HG03457 (cell line): ENCODE data around the gene RGS7.
"Not testable (repeated sequence)": the region's sequence is repeated elsewhere in the genome, so short reads cannot be mapped to it uniquely, and the experiment has no call there.

Experiments
- ATAC-seq: cut with Tn5 transposase; IDR thresholded peaks from one replicate; pipeline ENCODE4 v1.9.1; 2021; ENCODE audit warnings: moderate number of reproducible peaks; ENCODE audit not compliant: unreplicated experiment

RGS7 gene

DNA sequence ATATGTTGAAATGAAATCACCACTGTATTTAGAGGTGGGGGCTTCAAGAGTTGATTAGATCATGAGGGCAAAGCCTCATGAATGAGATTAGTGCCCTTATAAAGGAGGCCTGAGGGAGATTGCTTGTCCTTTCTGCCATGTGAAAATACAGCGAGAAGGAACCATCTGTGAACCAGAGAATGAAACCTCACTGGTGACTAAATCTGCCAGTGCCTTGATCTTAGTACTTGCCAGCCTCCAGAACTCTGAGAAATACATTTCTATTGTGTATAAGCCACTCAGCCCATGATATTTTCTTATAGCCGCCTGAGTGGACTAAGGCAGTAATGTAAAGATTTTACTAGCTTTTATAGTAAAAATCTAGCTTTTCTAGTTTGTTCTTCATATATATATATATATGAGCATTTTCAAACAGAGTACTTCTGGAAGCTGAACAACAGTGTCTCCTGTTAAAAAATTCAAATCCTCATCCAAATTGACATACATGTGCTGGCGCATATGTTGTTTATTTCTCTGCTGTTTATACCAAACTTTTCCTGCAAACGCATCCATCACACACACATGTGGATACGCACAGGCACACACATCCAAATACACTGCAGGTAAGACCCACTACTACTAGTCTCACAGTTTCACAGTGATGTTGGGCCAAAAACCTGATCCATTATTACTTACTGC, 213.1 kb downstream of the RGS7 start:
- no peak for ATAC-seq

DNA sequence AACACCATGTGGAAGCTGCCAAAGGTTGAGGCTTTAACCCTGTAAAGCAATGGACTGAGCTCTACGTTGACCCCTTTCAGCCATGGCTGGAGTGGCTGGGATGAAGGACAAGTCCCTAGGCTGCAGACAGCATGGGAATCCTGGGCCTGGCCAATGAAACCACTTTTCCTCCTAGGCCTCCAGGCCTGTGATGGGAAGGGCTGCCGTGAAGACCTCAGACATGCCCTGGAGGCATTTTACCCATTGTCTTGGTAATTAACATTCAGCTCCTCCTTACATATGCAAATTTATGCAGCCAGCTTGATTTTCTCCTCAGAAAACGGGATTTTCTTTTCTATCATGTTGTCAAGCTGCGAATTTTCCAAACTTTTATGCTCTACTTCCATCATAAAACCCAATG, 214.5 kb downstream of the RGS7 start:
- no peak for ATAC-seq

- ATAC-seq = not testable (repeated sequence)
Observed at GRCh38 chr1:241141646-241142045, 215.4 kb downstream of the RGS7 start.

- ATAC-seq = no peak
Observed at GRCh38 chr1:241140670-241141069, 216.3 kb downstream of the RGS7 start.

DNA sequence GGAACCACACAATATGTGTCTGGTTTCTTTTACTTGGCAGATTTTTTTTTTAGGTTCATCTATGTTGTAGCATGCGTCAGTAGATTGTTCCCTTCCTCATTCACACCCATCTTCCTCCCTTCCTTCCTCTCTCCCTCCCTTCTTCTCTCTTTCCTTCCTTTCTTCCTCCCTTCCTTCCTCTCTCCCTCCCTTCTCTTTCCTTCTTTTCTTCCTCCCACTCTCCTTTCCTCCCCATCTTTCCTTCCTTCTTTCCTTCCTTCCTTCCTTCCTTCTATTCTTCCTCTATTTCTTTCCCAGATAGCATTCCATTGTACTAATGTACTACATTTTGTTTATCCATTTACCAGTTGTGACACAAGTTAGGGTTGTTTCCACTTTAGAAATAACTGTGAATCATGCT, 218.0 kb downstream of the RGS7 start:
- no peak for ATAC-seq

GRCh38 chr1:241138248-241138647, 218.8 kb downstream of the RGS7 start:
- no peak for ATAC-seq

GRCh38 chr1:241136389-241136788, 220.6 kb downstream of the RGS7 start:
- no peak for ATAC-seq

DNA sequence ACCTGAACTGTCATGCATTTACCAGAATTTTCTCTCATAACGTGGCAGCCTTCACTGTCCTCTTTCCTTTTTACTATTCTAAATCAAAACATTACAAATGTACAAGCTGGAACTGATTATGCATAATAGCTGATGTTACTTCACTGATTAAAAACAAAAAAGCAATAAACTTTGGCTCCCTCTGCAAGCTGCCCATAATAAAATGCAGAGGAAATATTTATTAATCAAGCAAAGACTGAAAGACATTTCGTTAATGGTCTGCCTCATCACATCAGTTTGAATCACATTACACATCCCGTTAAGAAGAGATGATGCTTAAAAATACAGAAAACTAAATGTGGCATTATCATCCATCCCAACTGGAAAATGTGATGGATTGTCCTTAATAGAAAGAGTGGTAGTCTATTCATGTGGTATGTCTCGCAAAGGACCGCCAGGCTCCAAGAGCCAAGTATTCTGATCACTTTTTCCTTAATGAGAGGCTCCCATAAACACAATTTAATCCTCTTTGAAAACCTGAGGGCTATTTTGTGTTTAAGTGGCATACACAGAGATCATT, 225.3 kb downstream of the RGS7 start:
- ATAC-seq = no peak

DNA sequence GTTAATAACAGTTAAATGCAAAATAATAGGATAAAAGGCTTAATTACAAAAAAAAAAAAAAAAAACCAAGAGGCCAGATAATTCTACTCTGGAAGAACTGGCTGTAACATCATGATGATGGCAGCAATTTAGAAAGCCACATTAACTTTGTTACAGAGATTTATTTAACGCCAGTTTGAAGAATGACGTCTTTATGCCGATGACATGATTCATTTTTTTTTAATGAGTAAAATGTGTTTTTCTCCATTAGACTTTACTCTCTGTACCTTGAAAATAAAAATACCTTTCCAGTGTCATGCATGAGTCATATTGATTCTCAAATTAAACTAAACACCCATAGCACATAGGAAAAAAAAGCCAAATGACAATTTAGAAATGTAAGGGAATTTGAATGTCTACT, 226.1 kb downstream of the RGS7 start:
- no peak for ATAC-seq

DNA sequence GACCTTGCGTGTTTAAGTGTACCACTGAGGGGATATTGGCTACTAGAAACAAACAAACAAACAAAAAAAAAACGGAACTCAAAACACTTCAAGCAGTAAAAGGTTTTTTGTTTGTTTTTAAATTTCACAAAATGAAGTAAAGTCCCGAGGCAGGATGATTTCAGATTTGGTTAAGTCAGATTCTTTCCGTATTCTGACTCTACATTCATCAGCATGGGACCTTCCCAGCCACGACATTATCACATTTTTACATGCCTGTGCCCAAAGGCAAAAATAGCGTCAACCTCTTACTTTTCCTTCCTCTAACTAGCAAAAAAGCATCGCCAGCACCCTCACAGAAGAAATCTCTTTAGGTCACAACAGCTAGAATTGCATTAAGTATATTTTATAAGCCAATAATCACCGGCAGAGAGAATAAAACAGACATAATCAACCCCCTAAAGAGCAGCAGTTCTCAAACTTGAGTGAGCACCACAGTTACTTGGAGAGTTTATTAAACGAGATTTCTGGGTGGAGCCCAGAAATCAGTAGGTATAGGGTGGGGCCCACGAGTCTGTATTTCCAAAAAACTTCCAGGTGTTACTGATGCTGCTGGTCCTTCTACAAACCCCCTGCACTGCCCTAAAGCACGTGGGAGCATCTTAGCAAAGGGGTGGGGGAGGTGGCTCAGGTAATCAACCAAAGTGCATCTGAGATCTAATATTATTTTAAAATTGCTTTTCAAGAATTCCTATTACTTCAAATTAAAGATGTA, 227.6 kb downstream of the RGS7 start:
- ATAC-seq = no peak

DNA sequence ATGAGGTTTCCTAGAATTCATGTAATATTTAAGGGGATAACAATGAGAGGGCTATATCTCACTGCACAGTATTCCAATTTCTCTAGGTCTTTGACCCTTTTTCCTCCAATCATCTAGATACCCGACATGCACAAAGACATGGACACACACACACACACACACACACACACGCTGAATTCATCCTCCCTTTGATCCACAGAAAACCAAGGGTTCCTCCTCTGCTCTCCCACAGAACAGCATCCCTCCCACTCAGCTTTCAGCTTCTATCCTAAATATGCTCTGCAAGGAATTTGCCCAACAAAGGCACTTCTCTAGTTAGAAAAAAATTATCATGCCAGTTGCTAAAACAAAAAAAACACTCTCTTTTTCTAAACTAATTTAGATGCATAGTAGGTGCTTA, 231.7 kb downstream of the RGS7 start:
- no peak for ATAC-seq

GRCh38 chr1:241118049-241118448, 239.0 kb downstream of the RGS7 start:
- no peak for ATAC-seq

DNA sequence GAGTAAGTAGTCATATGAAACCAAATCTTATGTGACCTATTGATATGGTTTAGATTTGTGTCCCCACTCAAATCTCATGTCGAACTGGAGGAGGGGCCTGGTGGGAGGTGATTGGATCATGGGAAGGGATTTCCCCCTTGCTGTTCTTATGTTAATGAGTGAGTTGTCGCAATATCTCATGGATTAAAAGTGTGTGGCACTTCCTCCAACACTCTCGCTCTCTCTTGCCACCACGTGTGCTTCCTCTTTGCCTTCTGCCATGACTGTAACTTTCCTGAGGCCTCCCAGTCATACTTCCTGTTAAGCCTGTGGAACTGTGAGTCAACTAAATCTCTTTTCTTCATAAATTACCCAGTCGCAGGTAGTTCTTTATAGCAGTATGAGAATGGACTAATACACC, 241.2 kb downstream of the RGS7 start:
- no peak for ATAC-seq

DNA sequence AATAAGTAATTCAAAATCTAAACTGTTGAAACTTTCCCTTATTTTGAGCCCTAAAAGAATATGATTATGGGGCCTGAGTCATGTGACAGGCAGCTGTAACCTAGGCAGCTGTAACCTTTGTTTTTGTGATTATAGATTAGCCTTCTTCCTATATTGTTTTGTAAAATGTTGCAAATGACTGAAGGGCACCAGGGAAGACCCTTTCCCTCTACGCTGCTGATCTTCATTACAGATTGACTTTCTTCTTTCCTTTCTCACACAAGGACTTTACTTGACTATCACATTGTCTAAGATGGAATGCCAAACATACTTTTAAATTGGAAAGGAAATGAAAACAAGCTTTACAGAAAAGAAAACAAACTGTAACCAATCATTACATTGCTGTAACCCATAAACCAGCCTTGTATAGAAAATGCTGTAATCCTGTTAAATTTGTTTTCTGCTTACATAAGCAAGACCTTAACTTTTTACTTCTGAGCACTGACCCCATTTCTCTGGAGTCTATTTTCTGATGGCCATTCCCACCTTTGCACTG, 242.2 kb downstream of the RGS7 start:
- no peak for ATAC-seq

GRCh38 chr1:241113557-241113956, 243.4 kb downstream of the RGS7 start:
- ATAC-seq = no peak

DNA sequence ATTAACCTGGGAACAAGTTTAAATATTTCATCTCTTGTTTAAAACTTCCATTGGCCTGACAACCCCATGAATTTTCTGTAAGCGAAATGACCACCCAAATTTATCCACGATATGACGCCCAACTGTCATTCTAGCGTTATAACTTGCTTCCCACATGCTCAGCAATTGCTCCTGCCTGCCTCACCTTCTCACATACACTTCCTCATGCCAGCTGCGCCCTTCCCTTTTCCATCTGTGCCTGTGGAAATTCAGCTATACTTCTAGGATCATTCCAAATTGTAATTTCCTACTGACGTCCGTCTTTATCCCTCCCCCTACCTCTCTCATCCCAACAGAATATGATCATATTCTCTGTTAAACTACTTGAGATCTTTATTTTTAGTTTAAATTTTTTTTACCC, 248.0 kb downstream of the RGS7 start:
- no peak for ATAC-seq

DNA sequence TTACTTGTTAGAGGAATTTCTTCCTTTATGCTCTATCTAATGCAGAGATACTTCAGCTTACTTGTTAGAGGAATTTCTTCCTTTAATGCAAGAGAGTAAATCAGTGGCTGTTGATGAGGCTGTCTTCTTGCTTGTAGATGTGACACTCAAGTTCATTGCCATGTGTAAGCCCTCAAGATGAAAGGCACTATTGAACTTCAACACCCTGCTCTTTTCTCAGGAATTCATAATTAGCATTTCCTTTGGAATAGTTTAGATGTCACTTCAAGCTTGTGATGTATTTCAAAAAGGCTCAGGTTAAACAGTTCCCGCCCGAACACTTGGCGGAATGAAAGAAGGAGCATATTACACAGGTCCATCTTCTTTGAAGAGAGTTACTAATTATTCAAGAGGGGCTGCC, 251.9 kb downstream of the RGS7 start:
- ATAC-seq = no peak

DNA sequence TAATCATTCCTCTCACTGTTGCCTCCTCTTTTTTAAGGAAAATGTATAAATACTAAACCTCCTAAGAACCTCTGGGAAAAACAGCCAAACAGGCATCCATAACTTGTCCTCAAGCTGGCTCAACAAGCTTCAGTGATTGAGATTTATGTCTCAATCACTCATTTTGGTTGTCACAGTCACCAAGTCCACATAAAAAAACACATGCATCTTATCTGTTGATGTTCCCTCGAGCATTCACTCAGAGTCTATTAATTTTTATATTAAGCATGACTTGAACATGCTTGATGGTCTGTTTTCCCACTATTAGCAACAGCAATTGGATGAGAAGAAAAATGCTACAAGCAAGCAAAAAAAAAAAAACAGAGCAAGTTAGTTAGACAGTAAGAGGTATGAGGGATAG, 254.3 kb downstream of the RGS7 start:
- no peak for ATAC-seq

DNA sequence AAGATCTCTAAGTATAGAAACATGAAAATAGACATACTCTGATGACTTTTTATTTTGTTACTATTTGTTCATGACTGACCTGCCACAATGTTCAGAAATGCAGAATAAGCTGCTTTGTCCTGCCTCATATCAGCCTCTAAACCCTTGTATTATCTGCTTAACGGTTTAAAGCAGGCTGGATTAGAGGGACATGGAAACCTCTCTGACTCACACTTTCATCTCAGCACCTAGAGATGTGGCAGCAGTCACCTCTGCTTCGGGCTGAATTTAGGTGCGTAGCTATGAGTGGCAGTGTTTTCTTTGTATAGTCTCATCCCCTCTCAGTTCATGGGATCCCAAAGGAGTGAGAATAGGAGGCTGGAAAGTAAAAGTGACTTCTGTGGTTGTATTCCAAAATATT, 255.4 kb downstream of the RGS7 start:
- ATAC-seq = no peak

DNA sequence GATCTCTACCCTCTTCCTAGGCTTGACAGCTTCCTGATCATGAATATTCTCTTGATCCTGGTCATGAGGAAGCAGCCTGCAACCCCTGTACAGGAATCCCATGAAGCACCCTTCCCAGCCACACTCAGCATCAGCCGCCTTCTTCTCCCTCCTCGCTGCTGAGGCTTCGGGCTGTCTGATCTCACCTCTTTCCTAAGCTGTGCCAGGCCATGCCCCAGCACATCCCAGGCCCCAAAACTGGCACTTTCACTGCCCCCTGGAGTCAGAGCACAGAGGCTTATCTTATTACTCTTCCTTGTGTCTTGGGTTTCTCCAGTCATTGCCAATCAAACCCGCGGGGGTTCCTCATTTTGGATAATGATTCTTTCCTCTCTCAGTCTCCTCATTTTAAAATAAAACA, 259.5 kb downstream of the RGS7 start:
- ATAC-seq = no peak

DNA sequence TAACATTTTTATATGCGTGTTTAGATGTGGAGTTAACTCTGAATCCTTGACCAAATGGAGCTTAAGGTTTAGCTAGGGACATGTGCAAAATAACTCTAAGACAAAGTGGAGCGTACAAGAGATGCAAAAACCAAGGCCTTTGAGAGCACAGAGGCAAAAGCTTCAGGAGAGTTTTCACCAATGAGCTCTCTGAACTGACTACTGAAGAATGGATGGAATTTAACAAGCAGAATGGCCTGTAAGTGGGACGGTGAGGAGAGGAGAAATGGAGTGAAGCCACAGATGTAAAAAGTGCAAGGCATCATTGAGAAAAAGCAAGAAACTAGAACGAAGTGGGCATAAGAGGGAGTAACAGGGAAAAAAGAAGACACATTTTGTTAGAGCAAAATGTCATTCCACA, 260.0 kb downstream of the RGS7 start:
- ATAC-seq = no peak

DNA sequence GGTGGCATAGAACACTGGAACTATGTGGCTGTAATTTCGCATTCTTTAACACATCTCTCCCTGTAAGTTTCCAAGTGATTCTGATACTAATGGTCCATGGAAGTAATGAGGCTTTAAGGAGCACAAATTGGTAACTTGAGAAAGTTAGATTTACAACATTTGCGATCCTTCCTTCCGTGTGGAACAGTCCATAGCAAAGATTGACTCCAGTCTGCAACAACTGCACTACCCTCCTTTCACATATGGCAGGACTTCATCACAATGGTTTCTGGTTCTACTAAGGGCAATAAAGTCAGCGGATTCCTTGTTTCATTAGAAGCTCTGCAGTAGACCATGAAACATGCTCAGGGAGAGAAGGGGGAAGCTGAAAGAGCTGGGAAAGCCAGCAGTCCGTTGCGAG, 261.2 kb downstream of the RGS7 start:
- no peak for ATAC-seq
